Mesendoderm (in vitro differentiated cells): ENCODE data around the gene OSBPL8.
A peak's percentile ranks its signal among the peaks of the same experiment; 100 is the strongest.

ENCODE experiments used
- DNase-seq: peaks from one replicate; pipeline ENCODE4 v3.0.0; 2013
- H2AK5ac ChIP-seq: 2 replicates; pipeline ENCODE4 v1.6.1; 2013; ENCODE audit warnings: low read length, inconsistent platforms
- H2BK120ac ChIP-seq: 2 replicates; pipeline ENCODE4 v1.6.1; 2013; ENCODE audit warnings: low read depth, mild to moderate bottlenecking, low read length, moderate library complexity, mixed read lengths
- H2BK15ac ChIP-seq: replicated peaks from 2 replicates; pipeline ENCODE4 v1.6.1; 2013; ENCODE audit warnings: low read depth, mild to moderate bottlenecking, moderate library complexity
- H2BK5ac ChIP-seq: 2 replicates; pipeline ENCODE4 v1.6.1; 2013; ENCODE audit warnings: low read length, inconsistent platforms
- H3K18ac ChIP-seq: 2 replicates; pipeline ENCODE4 v1.6.1; 2013; ENCODE audit warnings: mild to moderate bottlenecking, low read length, mixed read lengths
- H3K23ac ChIP-seq: one replicate; pipeline ENCODE4 v1.6.1; 2013; ENCODE audit warnings: low read length
- H3K27ac ChIP-seq: 2 replicates; pipeline ENCODE4 v1.5.1; 2013; ENCODE audit warnings: low read depth, mild to moderate bottlenecking, inconsistent platforms, low read length, moderate library complexity
- H3K27me3 ChIP-seq: 2 replicates; pipeline ENCODE4 v1.6.1; 2013; ENCODE audit warnings: low read length, control low read depth, mild to moderate bottlenecking, inconsistent platforms; ENCODE audit not compliant: insufficient read depth, poor library complexity
- H3K36me3 ChIP-seq: 2 replicates; pipeline ENCODE4 v1.6.1; 2013; ENCODE audit warnings: low read length, inconsistent platforms; ENCODE audit not compliant: control insufficient read depth, insufficient read depth
- H3K4ac ChIP-seq: one replicate; pipeline ENCODE4 v1.6.1; 2013; ENCODE audit warnings: low read depth, mild to moderate bottlenecking, low read length, moderate library complexity
- H3K4me1 ChIP-seq: 2 replicates; pipeline ENCODE4 v1.6.1; 2013; ENCODE audit warnings: low read depth, low read length, inconsistent platforms; ENCODE audit not compliant: control insufficient read depth
- H3K4me2 ChIP-seq: 2 replicates; pipeline ENCODE4 v1.6.1; 2013; ENCODE audit warnings: low read length
- H3K4me3 ChIP-seq: 2 replicates; pipeline ENCODE4 v1.5.1; 2013; ENCODE audit warnings: mild to moderate bottlenecking, low read length
- H3K56ac ChIP-seq: one replicate; pipeline ENCODE4 v1.6.1; 2013; ENCODE audit warnings: low read length
- H3K79me1 ChIP-seq: 2 replicates; pipeline ENCODE4 v1.6.1; 2013; ENCODE audit warnings: low read length, inconsistent platforms
- H3K79me2 ChIP-seq: 2 replicates; pipeline ENCODE4 v1.6.1; 2013; ENCODE audit warnings: mild to moderate bottlenecking, low read length; ENCODE audit not compliant: control insufficient read depth, insufficient read depth
- H3K9ac ChIP-seq: 2 replicates; pipeline ENCODE4 v1.6.1; 2013; ENCODE audit warnings: low read length, inconsistent platforms
- H4K5ac ChIP-seq: one replicate; pipeline ENCODE4 v1.6.1; 2013; ENCODE audit warnings: low read length
- H4K8ac ChIP-seq: one replicate; pipeline ENCODE4 v1.6.1; 2013; ENCODE audit warnings: low read depth, mild to moderate bottlenecking, control low read depth, low read length, moderate library complexity
- WGBS: extraction: QIAGEN DNeasy Blood & Tissue Kit; methylation state at CpG from one replicate; pipeline ENCODE4 v1.1.7; 2013; ENCODE audit warnings: low lambda C conversion rate, missing lambda C conversion rate; ENCODE audit not compliant: insufficient coverage; ENCODE audit errors: extremely low coverage; 5-methylcytosine and 5-hydroxymethylcytosine counted together

The OSBPL8 gene

DNA sequence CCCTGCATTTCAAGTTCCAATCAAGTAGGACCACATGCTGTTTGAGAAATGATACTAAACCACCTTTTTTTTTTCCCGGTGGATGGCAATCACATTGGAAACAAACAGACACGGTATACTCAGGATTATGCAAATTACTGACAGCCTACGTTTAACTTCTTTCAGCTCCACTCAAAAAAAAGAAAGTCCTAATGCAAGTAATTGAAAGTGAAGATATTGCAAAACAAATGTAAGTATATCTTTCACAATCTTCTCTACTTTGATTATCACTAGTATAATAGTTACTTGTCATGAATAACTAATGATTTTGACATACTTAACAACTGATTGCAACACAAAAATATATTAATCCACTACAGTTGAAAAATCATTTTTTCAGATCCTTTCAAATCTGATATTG is 2.6 kb upstream of the OSBPL8 start:
- no peak overlapping the region for H3K56ac ChIP-seq
- H2BK15ac ChIP-seq, result no peak overlapping the region
- peaks cover 2% of the 10 kb centered on the region for H3K4me1 ChIP-seq
- no peak overlapping the region for H2BK5ac ChIP-seq
- H3K23ac ChIP-seq, result no peak overlapping the region
- peaks cover 2% of the 10 kb centered on the region for H3K79me1 ChIP-seq
- no CpG with 5 or more reads among the region's 3 CpGs for WGBS
- no peak overlapping the region for H4K5ac ChIP-seq
- H3K4me2 ChIP-seq, result no peak overlapping the region
- H4K8ac ChIP-seq, result no peak overlapping the region
- H3K36me3 ChIP-seq, result no peaks in the 10 kb centered on the region
- no peak overlapping the region for H3K9ac ChIP-seq
- H2BK120ac ChIP-seq, result no peak overlapping the region
- H3K4ac ChIP-seq, result no peak overlapping the region
- no peaks in the 10 kb centered on the region for H3K27me3 ChIP-seq
- H3K27ac ChIP-seq, result no peak overlapping the region
- H3K79me2 ChIP-seq, result peaks cover 5% of the 10 kb centered on the region
- no peak overlapping the region for H3K4me3 ChIP-seq
- no peak overlapping the region for H3K18ac ChIP-seq
- no peak for DNase-seq
- no peak overlapping the region for H2AK5ac ChIP-seq

DNA sequence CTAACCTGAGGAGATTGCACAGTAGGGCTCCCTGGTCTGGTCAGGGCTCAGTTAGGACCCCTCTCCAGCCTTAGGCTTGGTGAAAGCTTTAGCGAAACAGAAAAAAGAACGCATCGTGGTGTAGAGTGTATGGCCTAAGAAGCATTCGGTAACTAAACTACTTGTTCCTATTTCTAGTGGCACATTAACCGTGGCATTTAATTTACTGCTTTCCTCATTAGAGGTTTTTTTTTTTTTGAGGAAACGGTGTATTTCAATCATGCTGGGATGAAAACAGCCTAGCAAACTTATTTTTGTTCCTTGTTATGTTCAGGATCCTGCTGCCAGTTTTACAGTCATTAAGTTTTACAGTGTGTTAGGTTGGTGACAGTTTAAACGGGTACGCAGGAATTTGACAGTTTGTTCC is 518 bp upstream of the OSBPL8 start:
- Histone ChIP-seq H3K56ac (peak overlapping the region; percentile 87), H3K23ac (peak overlapping the region; percentile 17), H3K4me3 (peak overlapping the region; percentile 5), H3K4me1 (peaks cover 2% of the 10 kb centered on the region), H2BK5ac (peak overlapping the region; percentile 6), H3K27me3 (no peaks in the 10 kb centered on the region), H2AK5ac (no peak overlapping the region), H3K36me3 (no peaks in the 10 kb centered on the region), H3K18ac (peak overlapping the region; percentile 85), H2BK15ac (no peak overlapping the region), H4K5ac (no peak overlapping the region), H3K4me2 (peak overlapping the region; percentile 65), H4K8ac (no peak overlapping the region), H3K9ac (peak overlapping the region; percentile 81), H3K79me1 (peaks cover 5% of the 10 kb centered on the region), H3K27ac (peak overlapping the region; percentile 77), H3K4ac (no peak overlapping the region), H2BK120ac (no peak overlapping the region), H3K79me2 (peaks cover 14% of the 10 kb centered on the region)
- no peak for DNase-seq
- WGBS, result no CpG with 5 or more reads among the region's 8 CpGs

DNA sequence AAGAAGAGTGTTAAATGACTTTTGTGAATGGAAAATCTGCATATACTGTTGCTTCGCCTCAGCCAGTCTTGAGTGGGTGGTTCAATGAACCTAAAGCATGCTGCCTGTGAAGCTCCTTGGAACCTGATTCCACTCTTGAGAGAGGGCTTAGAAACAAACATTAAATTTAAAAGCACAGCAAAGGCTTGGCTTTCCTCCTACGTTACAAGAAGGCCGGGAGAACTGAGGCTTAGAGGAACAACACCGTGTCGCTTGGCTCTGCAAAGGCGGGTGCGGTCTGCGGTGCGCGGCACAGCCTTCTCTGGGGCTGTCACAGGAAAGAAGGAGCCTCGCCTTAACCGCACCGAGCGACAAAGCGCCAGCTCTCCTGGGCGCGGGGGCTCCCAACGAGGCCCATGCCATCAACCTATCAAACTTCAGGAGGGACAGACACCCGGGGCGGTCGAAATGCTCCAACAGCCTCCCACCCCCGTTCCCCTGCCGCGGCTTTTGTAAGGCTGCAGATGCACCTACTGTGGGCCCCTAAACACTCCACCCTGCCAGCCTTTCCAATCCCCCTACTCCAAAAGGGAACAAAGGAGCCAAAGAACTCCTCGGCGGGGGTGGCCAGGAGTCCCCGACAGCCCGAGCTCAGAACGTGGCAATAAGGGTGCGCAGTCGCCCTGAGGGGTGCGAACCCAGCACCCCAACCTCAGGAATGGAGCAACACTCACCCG is 729 bp downstream of the OSBPL8 start:
- Histone ChIP-seq H3K56ac (peak overlapping the region; percentile 95), H3K36me3 (no peaks in the 10 kb centered on the region), H2BK120ac (no peak overlapping the region), H3K4me2 (peak overlapping the region; percentile 81), H4K8ac (no peak overlapping the region), H2AK5ac (no peak overlapping the region), H3K27me3 (no peaks in the 10 kb centered on the region), H3K79me2 (peaks cover 17% of the 10 kb centered on the region), H3K9ac (peak overlapping the region; percentile 92), H3K4me1 (peaks cover 2% of the 10 kb centered on the region), H2BK5ac (no peak overlapping the region), H3K18ac (peak overlapping the region; percentile 11), H3K4me3 (peak overlapping the region; percentile 87), H4K5ac (no peak overlapping the region), H3K27ac (peak overlapping the region; percentile 45), H3K23ac (peak overlapping the region; percentile 48), H3K4ac (peak overlapping the region; percentile 38), H2BK15ac (no peak overlapping the region), H3K79me1 (peaks cover 5% of the 10 kb centered on the region)
- DNase-seq, result peak; percentile 75
- WGBS, result no CpG with 5 or more reads among the region's 33 CpGs

DNA sequence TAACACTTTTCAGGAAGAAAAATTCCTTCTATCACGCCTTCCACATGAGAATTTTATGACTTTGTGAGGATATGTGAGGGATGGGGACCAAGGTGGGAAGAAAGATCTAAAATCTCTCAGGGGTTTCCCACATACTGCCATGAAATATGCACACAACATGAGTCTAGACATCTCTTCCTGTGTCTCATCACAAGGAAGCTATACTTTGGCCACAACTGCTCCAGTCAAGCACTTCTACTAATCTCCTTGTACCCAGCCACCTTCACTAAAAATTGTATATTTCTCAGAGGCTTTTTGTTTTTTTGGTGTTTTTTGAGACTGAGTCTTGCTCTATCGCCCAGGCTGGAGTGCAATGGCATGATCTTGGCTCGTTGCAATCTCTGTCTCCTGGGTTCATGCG is 3.2 kb downstream of the OSBPL8 start:
- no peaks in the 10 kb centered on the region for H3K36me3 ChIP-seq
- no peak overlapping the region for H2AK5ac ChIP-seq
- no peak overlapping the region for H3K4ac ChIP-seq
- no peak overlapping the region for H3K4me2 ChIP-seq
- H3K23ac ChIP-seq, result no peak overlapping the region
- H2BK120ac ChIP-seq, result no peak overlapping the region
- no peak overlapping the region for H2BK5ac ChIP-seq
- H3K79me2 ChIP-seq, result peaks cover 31% of the 10 kb centered on the region
- no peak overlapping the region for H3K56ac ChIP-seq
- no peak overlapping the region for H3K4me3 ChIP-seq
- no peak overlapping the region for H2BK15ac ChIP-seq
- no peak overlapping the region for H3K27ac ChIP-seq
- no peak overlapping the region for H3K18ac ChIP-seq
- H3K79me1 ChIP-seq, result peaks cover 9% of the 10 kb centered on the region
- H3K4me1 ChIP-seq, result peaks cover 1% of the 10 kb centered on the region
- H4K8ac ChIP-seq, result no peak overlapping the region
- no peak overlapping the region for H3K9ac ChIP-seq
- no peak for DNase-seq
- no CpG with 5 or more reads among the region's 4 CpGs for WGBS
- H4K5ac ChIP-seq, result no peak overlapping the region
- no peaks in the 10 kb centered on the region for H3K27me3 ChIP-seq

- H3K79me1 ChIP-seq, result peaks cover 9% of the 10 kb centered on the region
- no peak overlapping the region for H3K4me3 ChIP-seq
- H2BK15ac ChIP-seq, result no peak overlapping the region
- no peak overlapping the region for H2BK120ac ChIP-seq
- WGBS, result no CpG with 5 or more reads among the region's 2 CpGs
- H3K27me3 ChIP-seq, result no peaks in the 10 kb centered on the region
- H2BK5ac ChIP-seq, result no peak overlapping the region
- H4K8ac ChIP-seq, result no peak overlapping the region
- H3K36me3 ChIP-seq, result no peaks in the 10 kb centered on the region
- H3K4me1 ChIP-seq, result peaks cover 1% of the 10 kb centered on the region
- no peak overlapping the region for H3K27ac ChIP-seq
- no peak for DNase-seq
- H3K9ac ChIP-seq, result no peak overlapping the region
- no peak overlapping the region for H4K5ac ChIP-seq
- H3K4ac ChIP-seq, result no peak overlapping the region
- peaks cover 32% of the 10 kb centered on the region for H3K79me2 ChIP-seq
- H3K23ac ChIP-seq, result no peak overlapping the region
- H3K18ac ChIP-seq, result no peak overlapping the region
- H3K4me2 ChIP-seq, result no peak overlapping the region
- no peak overlapping the region for H2AK5ac ChIP-seq
- H3K56ac ChIP-seq, result no peak overlapping the region
Observed at GRCh38 chr12:76555797-76556196, 3.8 kb downstream of the OSBPL8 start.
